Measurements from ENCODE around the gene RPP40. TPM values are rescaled to one million over a fixed set of nuclear protein-coding genes. Genes with fewer than 3 reads are reported as not detected.

RPP40 gene
- total RNA-seq, 4 donors from 2014 or later = 4.6 to 11.7 (median 9.0) TPM

DNA sequence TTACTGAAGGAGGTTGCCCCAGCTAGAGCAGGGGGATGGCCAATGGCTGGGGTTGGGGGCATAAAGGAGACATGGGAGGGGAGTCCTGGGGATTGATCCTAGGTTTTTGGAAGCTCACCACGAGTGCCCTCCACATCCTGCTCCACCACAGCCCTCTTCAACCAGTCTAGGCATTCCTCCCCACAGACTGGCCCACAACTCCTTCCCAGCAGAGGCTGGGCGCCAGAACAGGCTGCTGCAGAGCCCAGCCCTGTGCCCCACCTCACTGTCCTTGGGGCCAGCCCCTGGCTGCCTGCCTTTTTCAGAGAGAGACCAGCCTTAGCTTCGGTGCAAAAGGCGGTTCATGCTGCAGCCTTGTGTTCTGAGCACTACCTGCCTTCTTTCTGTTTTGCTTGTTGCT lies 16.4 kb downstream of the RPP40 start:
- no peaks in the 10 kb centered on the region for H3K36me3 ChIP-seq
- TF ChIP-seq, protein P1, sequence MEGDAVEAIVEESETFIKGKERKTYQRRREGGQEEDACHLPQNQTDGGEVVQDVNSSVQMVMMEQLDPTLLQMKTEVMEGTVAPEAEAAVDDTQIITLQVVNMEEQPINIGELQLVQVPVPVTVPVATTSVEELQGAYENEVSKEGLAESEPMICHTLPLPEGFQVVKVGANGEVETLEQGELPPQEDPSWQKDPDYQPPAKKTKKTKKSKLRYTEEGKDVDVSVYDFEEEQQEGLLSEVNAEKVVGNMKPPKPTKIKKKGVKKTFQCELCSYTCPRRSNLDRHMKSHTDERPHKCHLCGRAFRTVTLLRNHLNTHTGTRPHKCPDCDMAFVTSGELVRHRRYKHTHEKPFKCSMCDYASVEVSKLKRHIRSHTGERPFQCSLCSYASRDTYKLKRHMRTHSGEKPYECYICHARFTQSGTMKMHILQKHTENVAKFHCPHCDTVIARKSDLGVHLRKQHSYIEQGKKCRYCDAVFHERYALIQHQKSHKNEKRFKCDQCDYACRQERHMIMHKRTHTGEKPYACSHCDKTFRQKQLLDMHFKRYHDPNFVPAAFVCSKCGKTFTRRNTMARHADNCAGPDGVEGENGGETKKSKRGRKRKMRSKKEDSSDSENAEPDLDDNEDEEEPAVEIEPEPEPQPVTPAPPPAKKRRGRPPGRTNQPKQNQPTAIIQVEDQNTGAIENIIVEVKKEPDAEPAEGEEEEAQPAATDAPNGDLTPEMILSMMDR (IDR thresholded peaks at IDR 0.05) = no peak
- TF ChIP-seq EP300 (IDR thresholded peaks at IDR 0.05) = no peak
- no peak overlapping the region for H3K27ac ChIP-seq
- no peak for DNase-seq (ENCODE audit: low spot score in 2 of 2)
- H3K9me3 ChIP-seq = no peaks in the 10 kb centered on the region
- H3K4me3 ChIP-seq = no peak overlapping the region
- H3K4me1 ChIP-seq = no peaks in the 10 kb centered on the region
- 81% methylated on average over 4 of the region's 4 CpGs for WGBS
- no peaks in the 10 kb centered on the region for H3K27me3 ChIP-seq

DNA sequence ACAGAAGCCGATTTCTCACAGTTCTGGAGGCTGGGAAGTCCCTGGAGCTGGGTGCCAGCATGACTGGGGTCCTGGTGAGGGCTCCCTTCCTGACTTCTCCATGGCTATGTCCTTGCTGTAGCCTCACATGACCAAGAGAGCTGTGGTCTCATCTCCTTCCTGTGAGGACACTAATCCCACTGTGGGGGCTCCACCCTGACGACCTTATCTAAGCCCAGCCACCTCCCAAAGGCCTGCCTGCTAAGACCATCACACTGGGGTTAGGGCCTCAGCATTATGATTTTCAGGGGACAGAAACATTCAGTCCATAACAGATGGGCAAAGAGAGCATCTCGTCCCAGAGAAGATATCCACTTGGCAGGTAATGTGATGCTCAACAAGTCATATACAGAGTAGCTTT lies 16.8 kb downstream of the RPP40 start:
- DNase-seq (ENCODE audit: low spot score in 2 of 2) = no peak
- TF ChIP-seq POLR2AphosphoS5 (IDR thresholded peaks at IDR 0.05) (no peak), POLR2A (IDR thresholded peaks at IDR 0.05) (no peak), EP300 (IDR thresholded peaks at IDR 0.05) (no peak)
- TF ChIP-seq, protein P1 (IDR thresholded peaks at IDR 0.05) = no peak
- H3K9me3 ChIP-seq = no peaks in the 10 kb centered on the region
- H3K27ac ChIP-seq = no peak overlapping the region
- H3K36me3 ChIP-seq = no peaks in the 10 kb centered on the region
- WGBS = 87% methylated on average over 3 of the region's 3 CpGs
- H3K27me3 ChIP-seq = no peaks in the 10 kb centered on the region
- no peak overlapping the region for H3K4me3 ChIP-seq
- no peaks in the 10 kb centered on the region for H3K4me1 ChIP-seq

DNA sequence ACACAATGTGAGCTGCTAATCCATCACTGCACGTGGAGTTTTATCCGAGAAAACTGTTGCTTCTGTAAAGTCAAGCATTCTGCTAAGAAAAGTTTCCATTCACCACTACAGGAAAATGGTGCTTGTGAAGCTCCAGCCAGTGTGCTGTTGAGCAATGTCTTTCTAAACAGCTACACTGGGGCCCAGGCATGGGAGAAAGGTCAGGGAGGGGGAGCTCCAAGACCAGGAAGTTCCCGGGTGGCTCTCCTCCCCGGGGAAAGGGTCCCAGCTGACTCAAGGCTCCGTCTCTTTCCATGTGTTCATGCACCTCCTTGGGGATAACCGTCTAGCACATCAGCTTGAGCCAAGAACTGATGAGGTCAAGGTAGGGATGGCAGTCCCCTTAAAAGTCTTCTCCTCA lies 20.5 kb downstream of the RPP40 start:
- no peak overlapping the region for H3K4me3 ChIP-seq
- 80% methylated on average over 6 of the region's 6 CpGs for WGBS
- peaks cover 9% of the 10 kb centered on the region for H3K9me3 ChIP-seq
- TF ChIP-seq POLR2A (IDR thresholded peaks at IDR 0.05) = no peak
- TF ChIP-seq, protein P1 (IDR thresholded peaks at IDR 0.05) = no peak
- TF ChIP-seq EP300 (IDR thresholded peaks at IDR 0.05) = no peak
- TF ChIP-seq POLR2AphosphoS5 (IDR thresholded peaks at IDR 0.05) = no peak
- H3K36me3 ChIP-seq = no peaks in the 10 kb centered on the region
- no peaks in the 10 kb centered on the region for H3K4me1 ChIP-seq
- no peak for DNase-seq (ENCODE audit: low spot score in 2 of 2)
- H3K27ac ChIP-seq = no peak overlapping the region
- no peaks in the 10 kb centered on the region for H3K27me3 ChIP-seq

DNA sequence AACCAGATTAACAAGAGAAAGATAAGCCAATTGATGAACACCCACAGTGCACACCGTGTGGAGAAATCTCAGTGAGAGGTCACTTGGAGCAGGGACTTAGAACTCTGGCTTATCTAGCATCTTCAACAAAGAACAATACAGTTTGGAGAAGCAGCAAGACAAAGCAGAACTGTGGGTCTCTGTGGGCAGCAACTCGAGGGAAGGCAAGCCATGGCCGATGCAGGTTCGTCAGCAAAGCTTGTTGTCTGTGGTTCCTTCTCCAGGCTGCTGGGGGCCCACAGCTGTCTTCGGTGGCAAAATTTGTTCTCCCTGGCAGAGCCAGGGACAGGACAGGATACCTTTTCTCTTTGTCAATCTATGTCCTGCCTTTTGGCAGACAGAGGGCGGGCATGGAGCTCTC lies 22.1 kb downstream of the RPP40 start:
- DNase-seq (ENCODE audit: low spot score in 2 of 2) = no peak
- no peaks in the 10 kb centered on the region for H3K36me3 ChIP-seq
- TF ChIP-seq POLR2AphosphoS5 (IDR thresholded peaks at IDR 0.05) = no peak
- no peak overlapping the region for H3K27ac ChIP-seq
- H3K4me3 ChIP-seq = no peak overlapping the region
- H3K9me3 ChIP-seq = peaks cover 15% of the 10 kb centered on the region
- no peaks in the 10 kb centered on the region for H3K4me1 ChIP-seq
- WGBS = 57% methylated on average over 6 of the region's 6 CpGs
- H3K27me3 ChIP-seq = no peaks in the 10 kb centered on the region

DNA sequence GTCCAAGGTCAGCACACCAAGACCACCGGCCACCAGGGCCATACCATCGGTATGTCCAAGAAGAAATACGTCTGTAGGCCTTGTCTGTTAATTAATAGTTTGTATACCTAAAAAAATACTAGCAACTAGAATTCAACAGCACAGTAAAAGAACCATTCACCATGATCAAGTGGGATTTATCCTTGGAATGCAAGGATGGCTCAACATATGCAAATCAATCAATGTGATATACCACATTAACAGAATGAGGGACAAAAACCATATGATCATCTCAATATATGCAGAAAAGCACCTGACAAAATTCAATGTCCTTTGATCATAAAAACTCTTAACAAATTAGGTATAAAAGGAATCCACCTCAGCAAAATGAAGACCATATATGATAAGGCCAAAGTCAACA lies 24.4 kb downstream of the RPP40 start:
- Histone ChIP-seq H3K27ac (no peak overlapping the region), H3K27me3 (no peaks in the 10 kb centered on the region), H3K4me3 (no peak overlapping the region), H3K36me3 (no peaks in the 10 kb centered on the region), H3K4me1 (peaks cover 2% of the 10 kb centered on the region), H3K9me3 (peaks cover 15% of the 10 kb centered on the region)
- WGBS = 63% methylated on average over 3 of the region's 3 CpGs
- no peak for DNase-seq (ENCODE audit: low spot score in 2 of 2)
- no peak for TF ChIP-seq POLR2A (IDR thresholded peaks at IDR 0.05)
- no peak for TF ChIP-seq EP300 (IDR thresholded peaks at IDR 0.05)
- TF ChIP-seq, protein P1 (IDR thresholded peaks at IDR 0.05) = no peak
- TF ChIP-seq POLR2AphosphoS5 (IDR thresholded peaks at IDR 0.05) = no peak

DNA sequence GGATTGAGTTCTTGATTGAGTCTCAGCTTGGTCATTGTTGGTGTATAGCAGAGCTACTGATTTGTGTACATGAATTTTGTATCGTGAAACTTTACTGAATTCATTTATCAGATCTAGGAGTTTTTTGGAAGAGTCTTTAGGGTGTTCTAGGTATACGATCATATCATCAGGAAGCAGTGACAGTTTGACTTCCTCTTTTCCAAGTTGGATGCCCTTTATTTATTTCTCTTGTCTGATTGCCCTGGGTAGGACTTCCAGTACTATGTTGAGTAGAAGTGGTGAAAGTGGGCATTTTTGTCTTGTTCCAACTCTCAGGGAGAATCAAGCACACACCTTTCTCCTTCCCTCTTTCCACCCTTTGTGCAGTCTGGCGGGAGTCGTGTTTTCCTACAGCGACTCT lies 26.4 kb downstream of the RPP40 start:
- DNase-seq (ENCODE audit: low spot score in 2 of 2) = no peak
- 68% methylated on average over 5 of the region's 5 CpGs for WGBS
- Histone ChIP-seq H3K27ac (no peak overlapping the region), H3K4me1 (peaks cover 5% of the 10 kb centered on the region), H3K27me3 (no peaks in the 10 kb centered on the region), H3K4me3 (no peak overlapping the region), H3K36me3 (no peaks in the 10 kb centered on the region), H3K9me3 (peaks cover 15% of the 10 kb centered on the region)
- TF ChIP-seq POLR2AphosphoS5 (IDR thresholded peaks at IDR 0.05) (no peak), POLR2A (IDR thresholded peaks at IDR 0.05) (no peak), EP300 (IDR thresholded peaks at IDR 0.05) (no peak)
- TF ChIP-seq, protein P1 (IDR thresholded peaks at IDR 0.05) = no peak
